Measurements from ENCODE around the gene GALNT3.

GALNT3 gene

DNA sequence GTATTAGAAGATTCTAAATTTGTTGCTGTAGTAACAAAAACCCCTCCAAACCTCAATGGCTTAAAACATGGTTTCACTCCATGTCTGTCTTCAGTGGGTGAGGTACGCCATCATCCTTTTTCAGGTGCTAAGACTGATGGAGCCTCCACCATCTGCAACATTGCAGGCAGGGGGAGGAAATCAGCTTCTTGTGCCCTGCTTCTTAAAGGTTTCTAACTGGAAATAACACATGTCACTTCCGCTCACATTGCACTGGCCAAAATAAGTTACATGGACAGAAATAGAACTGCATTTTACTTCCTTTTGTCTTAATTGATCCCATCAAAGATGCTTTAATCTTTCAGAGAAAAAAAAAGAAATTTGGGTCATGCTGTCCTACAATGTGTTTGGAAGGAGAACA, 94.1 kb downstream of the GALNT3 start:
- no peak for DNase-seq (ENCODE audit: extremely low spot score)
- POLR2A ChIA-PET: interaction anchor here (0.5 to 1.5 kb wide), 2 partner anchors 126 to 260 kb away, joined by 3 read pairs; no protein-coding TSS in a partner anchor
- TF ChIP-seq ZNF384 (IDR thresholded peaks at IDR 0.05) (no peak), FOXA1 (IDR thresholded peaks at IDR 0.05) (no peak), BHLHE40 (IDR thresholded peaks at IDR 0.05; ENCODE audit: borderline replicate concordance) (no peak), L3MBTL2 (conservative IDR thresholded peaks at IDR 0.05) (no peak), ELF4 (IDR thresholded peaks at IDR 0.05) (no peak), HDGF (IDR thresholded peaks at IDR 0.05; ENCODE audit: borderline replicate concordance) (no peak), ARNT (IDR thresholded peaks at IDR 0.05) (no peak), FOXM1 (IDR thresholded peaks at IDR 0.05; ENCODE audit: borderline replicate concordance) (no peak)
- TF ChIP-seq, protein P1, sequence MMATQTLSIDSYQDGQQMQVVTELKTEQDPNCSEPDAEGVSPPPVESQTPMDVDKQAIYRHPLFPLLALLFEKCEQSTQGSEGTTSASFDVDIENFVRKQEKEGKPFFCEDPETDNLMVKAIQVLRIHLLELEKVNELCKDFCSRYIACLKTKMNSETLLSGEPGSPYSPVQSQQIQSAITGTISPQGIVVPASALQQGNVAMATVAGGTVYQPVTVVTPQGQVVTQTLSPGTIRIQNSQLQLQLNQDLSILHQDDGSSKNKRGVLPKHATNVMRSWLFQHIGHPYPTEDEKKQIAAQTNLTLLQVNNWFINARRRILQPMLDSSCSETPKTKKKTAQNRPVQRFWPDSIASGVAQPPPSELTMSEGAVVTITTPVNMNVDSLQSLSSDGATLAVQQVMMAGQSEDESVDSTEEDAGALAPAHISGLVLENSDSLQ (IDR thresholded peaks at IDR 0.05): no peak
- CTCF ChIA-PET: interaction anchor here (0.6 kb wide), 1 partner anchor 294 kb away, joined by 4 read pairs; no protein-coding TSS in a partner anchor

DNA sequence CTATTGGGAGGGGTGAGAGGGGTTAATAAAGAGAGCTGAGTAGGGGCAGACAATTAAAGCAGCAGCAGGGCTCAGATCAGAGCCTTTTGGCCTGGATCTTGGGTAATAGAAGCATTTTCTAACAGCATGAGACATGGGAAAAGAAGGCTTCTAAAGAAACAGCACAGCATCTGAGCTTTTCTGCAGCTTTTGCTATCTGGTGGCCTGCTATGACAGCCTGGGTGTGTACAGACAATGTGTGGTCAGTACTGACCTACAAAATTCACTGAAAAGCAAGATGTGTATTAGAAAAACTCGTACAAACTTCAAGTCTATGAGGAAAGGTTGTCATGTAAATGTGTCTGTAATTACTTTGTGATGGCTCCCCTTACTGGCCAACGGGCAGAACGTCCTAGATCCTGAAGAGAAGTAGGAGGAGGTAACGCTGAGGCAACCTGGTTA, 95.6 kb downstream of the GALNT3 start:
- ChIA-PET POLR2A (no interaction called here), CTCF (interaction anchor here (1.1 kb wide), 1 partner anchor 30 kb away, joined by 3 read pairs; no protein-coding TSS in a partner anchor)
- no peak for TF ChIP-seq L3MBTL2 (conservative IDR thresholded peaks at IDR 0.05)
- no peak for TF ChIP-seq BHLHE40 (IDR thresholded peaks at IDR 0.05; ENCODE audit: borderline replicate concordance)
- no peak for TF ChIP-seq HDGF (IDR thresholded peaks at IDR 0.05; ENCODE audit: borderline replicate concordance)
- no peak for TF ChIP-seq FOXM1 (IDR thresholded peaks at IDR 0.05; ENCODE audit: borderline replicate concordance)
- TF ChIP-seq FOXA1 (IDR thresholded peaks at IDR 0.05): no peak
- TF ChIP-seq CTBP1 (IDR thresholded peaks at IDR 0.05; ENCODE audit: borderline replicate concordance): no peak
- TF ChIP-seq, protein P1 (IDR thresholded peaks at IDR 0.05): no peak
- no peak for TF ChIP-seq TARDBP (IDR thresholded peaks at IDR 0.05)
- no peak for TF ChIP-seq ELF4 (IDR thresholded peaks at IDR 0.05)
- no peak for TF ChIP-seq NFRKB (IDR thresholded peaks at IDR 0.05)
- TF ChIP-seq ARNT (IDR thresholded peaks at IDR 0.05): no peak
- peak; percentile 62 for DNase-seq (ENCODE audit: extremely low spot score)

DNA sequence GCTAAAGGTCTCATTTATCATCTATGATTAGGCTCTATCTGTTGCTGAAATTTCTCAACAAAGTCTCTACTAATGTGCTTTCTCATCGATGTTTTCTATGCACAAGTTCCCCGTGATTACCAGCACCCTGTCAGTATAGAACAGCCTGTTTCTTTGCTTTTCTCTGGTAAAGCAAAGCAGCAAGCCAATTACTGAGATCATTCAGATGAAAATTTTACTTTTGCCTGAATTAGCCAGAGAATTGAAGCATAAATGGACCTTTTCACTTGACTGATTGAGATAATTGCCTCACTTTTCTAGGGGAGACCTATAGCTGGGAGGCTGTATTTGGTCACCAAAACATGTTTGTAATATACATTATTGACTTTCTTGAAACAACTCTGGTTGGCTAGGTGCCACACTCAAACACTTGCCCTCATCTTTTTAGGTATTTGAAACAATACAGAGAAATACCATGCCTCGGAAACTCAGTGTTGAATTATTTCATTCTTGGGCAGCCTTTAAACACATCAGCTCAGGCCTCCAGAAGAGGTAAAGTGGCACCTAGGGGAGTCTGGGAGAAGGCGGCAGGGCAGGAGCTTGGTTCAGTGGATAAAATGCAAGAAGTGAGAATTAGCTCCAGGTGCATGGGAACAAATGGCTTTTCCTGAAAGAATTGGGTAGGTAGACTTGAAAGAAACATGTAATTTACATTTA, 96.2 kb downstream of the GALNT3 start:
- DNase-seq (ENCODE audit: extremely low spot score): no peak
- CTCF ChIA-PET: interaction anchor here (1.1 kb wide), 1 partner anchor 30 kb away, joined by 3 read pairs; no protein-coding TSS in a partner anchor
- no peak for TF ChIP-seq FOXM1 (IDR thresholded peaks at IDR 0.05; ENCODE audit: borderline replicate concordance)
- no peak for TF ChIP-seq SUZ12 (IDR thresholded peaks at IDR 0.05)
- TF ChIP-seq SP1 (IDR thresholded peaks at IDR 0.05): no peak
- TF ChIP-seq BHLHE40 (IDR thresholded peaks at IDR 0.05; ENCODE audit: borderline replicate concordance): no peak
- no peak for TF ChIP-seq L3MBTL2 (conservative IDR thresholded peaks at IDR 0.05)
- TF ChIP-seq, protein P1 (IDR thresholded peaks at IDR 0.05): no peak
- no peak for TF ChIP-seq CTBP1 (IDR thresholded peaks at IDR 0.05; ENCODE audit: borderline replicate concordance)
- TF ChIP-seq ARNT (IDR thresholded peaks at IDR 0.05): no peak
- TF ChIP-seq ELF4 (IDR thresholded peaks at IDR 0.05): no peak
- no peak for TF ChIP-seq FOXA1 (IDR thresholded peaks at IDR 0.05)
- no peak for TF ChIP-seq NFRKB (IDR thresholded peaks at IDR 0.05)
- no peak for TF ChIP-seq TARDBP (IDR thresholded peaks at IDR 0.05)
- POLR2A ChIA-PET: no interaction called here
